ENCODE data around the gene ABCA4.

Gene ABCA4

DNA sequence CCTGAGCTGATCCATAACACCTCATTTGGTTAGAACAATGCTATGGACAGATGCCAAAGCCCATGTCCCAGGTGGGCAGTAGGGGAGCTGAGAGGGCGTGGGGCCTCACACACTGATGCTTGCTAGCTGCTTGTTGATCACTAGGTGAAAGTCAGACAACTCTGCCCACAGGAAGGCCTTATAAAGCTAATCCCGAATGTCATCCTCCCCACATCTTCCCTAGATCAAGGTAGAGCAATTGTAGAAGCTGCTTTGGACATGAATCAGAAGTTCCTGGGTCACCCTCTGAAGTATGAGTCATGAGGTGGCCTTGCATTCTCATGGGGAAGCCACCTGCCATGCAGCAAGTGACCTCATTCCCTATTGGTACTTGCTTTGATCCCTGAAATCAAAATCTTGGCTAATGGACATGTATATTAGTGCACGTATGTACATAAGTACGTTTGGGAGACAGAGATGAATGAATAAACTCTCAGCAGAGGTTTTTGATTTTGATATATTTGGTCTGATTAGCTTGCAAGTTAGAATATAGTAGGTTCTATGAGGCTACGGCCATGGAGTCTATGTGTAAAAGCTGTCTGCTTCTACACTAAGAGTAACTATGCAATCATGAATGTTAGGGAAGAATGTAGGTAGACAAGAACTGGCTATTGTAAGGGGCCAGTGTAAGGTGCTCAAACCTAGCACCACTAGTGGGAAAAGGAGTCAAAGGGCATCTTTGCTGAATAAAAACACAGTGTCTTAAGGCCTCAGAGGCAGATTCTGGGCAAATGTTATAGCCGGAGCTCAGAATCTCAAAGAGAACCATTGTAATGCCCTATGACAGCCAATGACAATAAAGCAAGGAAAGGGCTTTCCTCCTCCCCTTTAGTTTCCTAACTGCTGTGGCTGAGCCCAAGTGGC is 52.6 kb downstream of the ABCA4 start:
- DNase-seq (ENCODE audit: low read depth in 2 of 2), result peak; percentile 28 to 79
- H3K4me3 ChIP-seq (replicated peaks in 1 of 2; ENCODE audit: low read depth in 2 of 2, low read length in 2 of 2), result no peak overlapping the region
- TF ChIP-seq CTCF (IDR thresholded peaks at IDR 0.05; ENCODE audit: low read depth, low read length), result no peak

DNA sequence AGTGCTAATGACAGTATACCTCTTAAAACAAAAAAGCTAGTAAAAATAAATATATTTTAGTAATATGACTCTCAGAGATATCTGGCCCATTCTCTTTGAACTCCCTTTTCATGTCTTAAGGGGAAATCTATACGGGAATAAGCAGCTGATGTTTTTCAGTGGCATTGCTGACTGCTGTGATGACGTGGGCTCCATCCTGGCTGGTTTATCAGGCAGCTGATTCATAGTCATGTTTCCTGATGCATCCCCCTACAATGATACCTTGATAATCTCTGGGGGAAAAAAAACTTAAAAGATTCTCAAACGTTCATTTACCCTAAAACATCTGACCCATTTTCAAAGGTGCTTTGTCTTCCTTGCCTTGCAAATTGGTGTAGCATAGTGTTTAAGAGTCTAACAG is 53.8 kb downstream of the ABCA4 start:
- TF ChIP-seq CTCF (IDR thresholded peaks at IDR 0.05; ENCODE audit: low read depth, low read length), result no peak
- no peak overlapping the region for H3K4me3 ChIP-seq (replicated peaks in 1 of 2; ENCODE audit: low read depth in 2 of 2, low read length in 2 of 2)
- peak; percentile 84 to 93 for DNase-seq (ENCODE audit: low read depth in 2 of 2)

GRCh38 chr1:94063379-94063778 is 57.6 kb downstream of the ABCA4 start:
- H3K4me3 ChIP-seq (replicated peaks in 1 of 2; ENCODE audit: low read depth in 2 of 2, low read length in 2 of 2), result no peak overlapping the region
- TF ChIP-seq CTCF (IDR thresholded peaks at IDR 0.05; ENCODE audit: low read depth, low read length), result peak; percentile 59
- DNase-seq (ENCODE audit: low read depth in 2 of 2), result peak; percentile 72 to 90

GRCh38 chr1:94061513-94062443 is 59.2 kb downstream of the ABCA4 start:
- peak; percentile 88 to 89 for DNase-seq (ENCODE audit: low read depth in 2 of 2)
- peak; percentile 95 for TF ChIP-seq CTCF (IDR thresholded peaks at IDR 0.05; ENCODE audit: low read depth, low read length)
- H3K4me3 ChIP-seq (replicated peaks in 1 of 2; ENCODE audit: low read depth in 2 of 2, low read length in 2 of 2), result no peak overlapping the region

GRCh38 chr1:94060720-94061119 is 60.2 kb downstream of the ABCA4 start:
- no peak for DNase-seq (ENCODE audit: low read depth in 2 of 2)
- H3K4me3 ChIP-seq (replicated peaks in 1 of 2; ENCODE audit: low read depth in 2 of 2, low read length in 2 of 2), result no peak overlapping the region
- no peak for TF ChIP-seq CTCF (IDR thresholded peaks at IDR 0.05; ENCODE audit: low read depth, low read length)

DNA sequence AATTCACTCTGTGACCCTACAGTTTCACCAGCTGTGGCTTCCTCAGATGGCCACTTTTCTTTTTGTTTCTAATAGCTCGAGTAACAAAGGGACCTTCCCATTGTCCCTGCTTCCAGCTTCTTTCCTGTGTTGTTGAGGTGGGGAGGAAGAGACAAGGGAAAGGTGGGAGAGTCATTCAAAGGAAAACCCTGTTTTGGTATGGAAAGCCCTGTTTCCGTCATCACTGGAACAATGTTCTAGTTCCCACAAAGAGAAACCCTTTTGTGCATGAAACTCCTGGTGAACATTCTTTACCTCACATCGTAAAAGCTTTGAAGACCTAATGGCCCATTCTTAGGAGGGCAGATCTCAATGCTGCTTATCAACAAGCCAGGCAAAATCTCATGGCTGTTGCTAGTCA is 62.2 kb downstream of the ABCA4 start:
- no peak for DNase-seq (ENCODE audit: low read depth in 2 of 2)
- TF ChIP-seq CTCF (IDR thresholded peaks at IDR 0.05; ENCODE audit: low read depth, low read length), result no peak
- H3K4me3 ChIP-seq (replicated peaks in 1 of 2; ENCODE audit: low read depth in 2 of 2, low read length in 2 of 2), result no peak overlapping the region

Measured in cardiac fibroblast (primary cell).